KBM-7 (cell line): ENCODE results near the gene FAM13A.
"Not testable (repeated sequence)": the region's sequence is repeated elsewhere in the genome, so short reads cannot be mapped to it uniquely, and the experiment has no call there.

Experiments
- DNase-seq: peaks from one replicate; pipeline ENCODE4 v3.0.0-alpha.2; 2015
- in situ Hi-C: fragments of 300-500 bp; cut with MboI; formaldehyde crosslinking; loops from 2 replicates; pipeline ENCODE4 v1.14.3; 2020; ENCODE audit warnings: low sequenced_read_pairs, low pct_unique_long_range_greater_than_20kb, mixed read lengths

The FAM13A gene

DNA sequence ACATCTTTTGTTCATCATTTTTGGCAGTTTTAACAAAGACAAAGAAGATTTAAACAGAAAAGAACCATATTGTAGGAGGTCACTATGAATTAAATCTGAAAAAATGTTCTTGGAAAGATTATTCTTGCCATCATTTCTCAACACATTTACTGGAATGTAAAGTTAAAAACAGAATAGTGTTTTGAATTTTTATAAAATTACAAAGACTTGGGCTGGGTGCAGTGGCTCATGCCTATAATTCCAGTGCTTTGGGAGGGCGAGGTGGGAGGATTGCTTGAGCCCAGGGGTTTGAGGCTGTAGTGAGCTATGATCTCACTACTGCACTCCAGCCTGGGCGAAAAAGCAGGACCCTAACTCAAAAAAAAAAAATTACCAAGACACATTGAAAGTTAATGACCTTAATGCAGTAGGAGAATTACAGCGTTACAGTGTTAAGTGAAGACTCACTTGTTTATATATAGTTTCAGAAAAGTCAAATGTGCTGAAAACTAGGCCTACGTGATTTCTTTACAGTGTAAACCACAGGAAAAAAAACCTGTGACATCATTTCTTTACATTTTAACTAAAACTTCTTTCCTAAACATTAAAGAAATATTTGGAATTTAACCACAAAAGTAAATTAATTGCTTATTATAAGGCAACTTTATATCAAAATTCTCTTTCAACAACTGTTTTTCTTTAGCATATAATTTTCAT is 7.9 kb downstream of the FAM13A start:
- in situ Hi-C loops = no loop called here
- DNase-seq = no peak

DNA sequence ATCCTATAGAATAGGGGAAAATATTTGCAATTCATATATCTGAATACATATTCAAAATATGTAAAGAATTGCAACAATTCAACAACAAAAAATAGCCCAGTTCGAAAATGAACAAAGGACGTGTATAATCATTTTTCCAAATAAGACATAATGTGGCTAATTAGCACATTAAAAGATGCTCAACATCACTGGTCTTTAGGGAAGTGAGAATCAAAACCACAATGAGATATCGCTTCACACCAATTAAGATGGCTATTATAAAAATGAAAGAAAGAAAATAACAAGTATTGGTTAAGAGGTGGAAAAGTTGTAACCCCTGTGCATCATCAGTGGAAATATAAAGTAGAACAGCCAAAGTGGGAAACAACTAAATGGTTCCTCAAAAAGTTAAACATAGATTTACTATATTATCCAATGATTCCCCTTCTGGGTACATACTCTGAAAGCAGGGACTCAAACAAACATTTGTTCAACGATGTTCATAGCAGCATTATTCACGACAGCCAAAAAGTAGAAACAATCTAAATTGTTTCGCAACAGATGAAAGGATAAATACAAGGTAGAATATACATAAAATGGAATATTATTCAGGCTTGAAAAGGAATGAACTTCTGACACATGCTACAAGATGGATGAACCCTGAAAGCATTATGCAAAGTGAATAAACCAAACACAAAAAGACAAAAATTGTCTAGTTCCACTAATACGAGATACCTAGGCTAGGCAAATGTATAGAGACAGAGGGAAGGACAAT is 12.7 kb downstream of the FAM13A start:
- DNase-seq = no peak
- in situ Hi-C loops = no loop called here

- in situ Hi-C loops = no loop called here
- no peak for DNase-seq
These were observed 14.9 kb downstream of the FAM13A start for GRCh38 chr4:89042055-89042454.

- in situ Hi-C loops = no loop called here
- no peak for DNase-seq
These were observed 17.2 kb downstream of the FAM13A start for GRCh38 chr4:89039730-89040338.

- in situ Hi-C loops = no loop called here
These were observed 20.4 kb downstream of the FAM13A start for GRCh38 chr4:89036535-89036934.

DNA sequence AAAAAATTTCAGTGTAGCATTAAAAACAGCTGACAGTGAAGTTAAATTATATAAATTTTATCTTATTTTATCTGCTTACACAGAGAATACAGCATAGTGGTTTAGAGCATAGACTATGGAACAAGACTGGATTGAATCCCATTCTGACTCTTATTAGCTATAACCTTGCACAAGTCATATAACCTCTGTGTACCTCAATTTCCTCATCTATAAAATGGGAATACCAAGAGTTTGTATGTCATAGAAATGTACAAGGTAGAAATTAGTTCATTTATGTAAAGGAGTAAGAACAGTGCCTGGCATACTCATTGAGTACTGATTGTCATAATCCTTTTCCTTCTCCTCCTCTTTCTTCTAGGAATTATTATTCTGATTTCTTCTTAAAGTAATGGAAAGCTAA is 25.7 kb downstream of the FAM13A start:
- no peak for DNase-seq
- in situ Hi-C loops = no loop called here

More at GRCh38 chr4:89036535-89036934, 20.4 kb downstream of the FAM13A start:
- no peak for DNase-seq

GRCh38 chr4:89029591-89029990 is 27.4 kb downstream of the FAM13A start:
- in situ Hi-C loops = no loop called here
- no peak for DNase-seq

- in situ Hi-C loops = no loop called here
- DNase-seq = no peak
These were observed 30.4 kb downstream of the FAM13A start for GRCh38 chr4:89026542-89026941.

DNA sequence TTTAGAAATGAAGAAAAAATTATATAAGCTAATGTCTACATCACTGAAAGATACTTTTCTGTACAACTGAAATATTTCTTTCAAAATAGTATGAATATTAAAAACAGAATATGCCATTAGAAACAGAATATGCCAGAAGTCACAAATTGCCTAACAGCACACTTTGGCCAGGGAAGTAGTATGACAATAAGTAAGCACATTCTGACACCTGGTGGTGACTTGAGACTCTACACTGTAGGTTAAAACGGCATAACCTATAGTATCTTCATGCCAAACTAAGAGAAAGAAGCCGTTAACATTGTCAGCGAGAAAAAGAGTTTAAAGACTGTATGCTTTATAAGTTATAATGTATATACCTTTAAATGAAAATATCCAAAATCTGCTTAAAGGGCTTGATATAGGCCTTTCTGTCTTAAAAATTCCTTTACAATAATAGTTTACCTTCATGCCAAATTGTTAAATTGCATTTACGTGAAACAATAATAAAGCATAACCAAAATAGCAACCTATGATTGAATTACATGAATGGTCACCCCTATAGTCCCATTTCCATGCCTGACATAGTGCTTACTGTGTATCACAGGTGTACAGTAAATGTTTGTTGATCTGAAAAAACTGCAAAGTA is 32.8 kb downstream of the FAM13A start:
- peak; percentile 84 for DNase-seq
- in situ Hi-C loops = loop anchor here (25.0 kb wide), 1 partner anchor 212 kb away; no protein-coding TSS in a partner anchor

DNA sequence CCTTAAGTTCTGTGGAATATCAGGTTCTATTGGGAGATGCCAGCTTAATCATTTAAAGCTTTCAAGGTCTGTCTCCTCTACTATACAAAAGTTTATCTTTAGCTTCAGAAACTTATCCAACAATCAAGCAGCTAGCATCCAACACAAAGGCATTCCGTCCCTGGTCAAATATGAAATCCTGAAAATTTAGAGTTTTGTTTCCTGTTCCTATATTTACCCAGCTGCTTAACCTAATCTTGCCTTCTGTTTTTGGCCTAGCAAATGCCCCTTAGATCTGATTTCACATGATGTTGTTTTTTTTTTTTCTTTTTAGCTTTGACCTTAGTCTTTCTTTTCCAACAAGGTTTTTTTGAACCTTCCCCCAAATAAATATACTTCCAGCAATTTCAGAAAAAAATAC is 33.8 kb downstream of the FAM13A start:
- in situ Hi-C loops = loop anchor here (25.0 kb wide), 1 partner anchor 211 kb away; no protein-coding TSS in a partner anchor
- no peak for DNase-seq

DNA sequence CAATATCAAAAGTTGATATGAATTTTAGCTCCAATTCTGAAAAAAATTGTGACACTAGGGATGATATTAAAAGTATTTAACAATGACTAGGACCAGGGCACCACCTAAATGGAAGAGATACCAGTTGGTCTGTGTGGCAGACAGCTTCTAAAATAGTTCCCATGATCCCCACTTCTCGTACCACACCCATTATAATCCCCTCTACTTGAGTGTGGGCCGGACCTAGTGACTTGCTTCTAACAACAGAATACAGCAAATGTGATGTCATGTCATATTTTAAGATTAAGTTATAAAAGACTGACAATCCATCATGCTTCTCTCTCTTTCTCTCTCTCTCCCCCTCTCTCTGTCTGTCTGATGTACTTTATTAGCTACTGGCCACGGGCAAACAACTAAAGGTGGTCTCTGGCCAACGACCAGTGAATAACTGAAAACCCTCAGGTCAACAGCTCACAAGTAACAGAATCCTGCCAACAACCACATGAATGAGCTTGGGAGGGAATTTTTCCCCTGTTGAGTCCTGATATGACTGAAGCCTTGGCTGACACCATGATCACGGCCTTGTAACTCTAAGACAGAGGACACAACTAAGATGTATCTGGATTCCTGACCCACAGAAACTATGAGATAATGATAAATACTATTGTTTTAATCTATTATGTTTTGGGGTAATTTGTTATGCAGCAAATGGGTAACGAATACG is 34.4 kb downstream of the FAM13A start:
- in situ Hi-C loops = loop anchor here (25.0 kb wide), 1 partner anchor 210 kb away; no protein-coding TSS in a partner anchor
- DNase-seq = no peak

GRCh38 chr4:89021684-89022083 is 35.3 kb downstream of the FAM13A start:
- in situ Hi-C loops = loop anchor here (25.0 kb wide), 1 partner anchor 209 kb away; no protein-coding TSS in a partner anchor
- no peak for DNase-seq

- DNase-seq = no peak
- in situ Hi-C loops = loop anchor here (25.0 kb wide), 1 partner anchor 209 kb away; no protein-coding TSS in a partner anchor
These were observed 35.9 kb downstream of the FAM13A start for GRCh38 chr4:89021062-89021461.

DNA sequence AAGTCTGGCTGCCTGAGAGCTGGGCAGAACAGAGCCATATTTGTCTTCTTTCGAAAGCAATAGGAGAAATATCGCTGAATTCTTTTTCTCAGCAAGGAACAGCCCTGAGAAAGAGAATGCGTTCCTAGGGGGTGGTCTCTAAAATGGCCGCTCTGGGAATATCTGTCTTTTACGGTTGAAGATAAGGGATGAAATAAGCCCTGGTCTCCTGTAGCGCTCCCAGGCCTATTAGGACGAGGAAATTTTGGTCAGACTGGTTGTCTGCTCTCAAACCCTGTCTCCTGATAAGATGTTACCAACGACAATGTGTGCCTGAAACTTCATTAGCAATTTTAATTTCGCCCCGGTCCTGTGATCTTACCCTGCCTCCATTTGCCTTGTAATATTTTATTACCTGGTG is 42.1 kb downstream of the FAM13A start:
- DNase-seq = not testable (repeated sequence)

DNA sequence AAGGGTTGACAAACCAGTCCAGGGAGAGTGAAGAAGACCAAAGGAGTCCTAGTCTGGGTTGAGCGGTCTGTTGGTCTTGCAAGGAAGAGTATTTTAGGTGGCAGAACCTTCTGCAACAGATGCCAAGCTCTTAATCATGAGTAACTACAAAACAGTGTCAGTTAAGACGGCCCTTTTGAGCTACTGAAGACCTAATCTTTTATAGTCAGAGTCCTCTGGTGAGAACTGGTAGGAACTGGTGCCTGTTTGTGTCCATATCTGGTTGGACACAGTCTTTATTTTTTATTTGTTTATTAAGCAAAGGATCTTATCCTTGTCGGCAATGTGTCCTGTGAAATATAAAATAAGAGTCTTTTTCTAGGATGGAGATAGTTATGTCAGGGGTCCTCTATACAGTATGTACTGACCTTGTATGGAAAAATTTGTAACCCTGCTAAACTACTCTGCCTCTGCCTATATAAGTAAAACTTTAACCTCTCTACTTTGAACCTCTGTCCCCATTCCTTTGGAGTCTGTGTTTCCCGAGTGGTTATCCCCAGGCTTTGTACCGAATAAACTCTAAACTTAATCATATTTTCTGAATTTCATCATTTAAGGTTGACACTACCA is 47.1 kb downstream of the FAM13A start:
- no peak for DNase-seq
- in situ Hi-C loops = loop anchor here (25.0 kb wide), 1 partner anchor 198 kb away; no protein-coding TSS in a partner anchor

More for the DNA sequence above, 42.1 kb downstream of the FAM13A start:
- in situ Hi-C loops = loop anchor here (25.0 kb wide), 1 partner anchor 203 kb away; no protein-coding TSS in a partner anchor

GRCh38 chr4:89009115-89009514 is 47.9 kb downstream of the FAM13A start:
- in situ Hi-C loops = loop anchor here (25.0 kb wide), 1 partner anchor 197 kb away; no protein-coding TSS in a partner anchor

GRCh38 chr4:89008166-89008565 is 48.8 kb downstream of the FAM13A start:
- in situ Hi-C loops = loop anchor here (25.0 kb wide), 1 partner anchor 196 kb away; no protein-coding TSS in a partner anchor
- no peak for DNase-seq

More at GRCh38 chr4:89009115-89009514, 47.9 kb downstream of the FAM13A start:
- DNase-seq = no peak

GRCh38 chr4:89007338-89007939 is 49.5 kb downstream of the FAM13A start:
- in situ Hi-C loops = loop anchor here (25.0 kb wide), 1 partner anchor 195 kb away; no protein-coding TSS in a partner anchor
- no peak for DNase-seq
